Measurements from ENCODE around the gene DNAJC15.

The DNAJC15 gene

GRCh38 chr13:43089912-43090498 is 66.6 kb downstream of the DNAJC15 start:
- DNase-seq, result no peak

- DNase-seq, result no peak
Measured at GRCh38 chr13:43094901-43095300, 71.5 kb downstream of the DNAJC15 start.

- DNase-seq, result no peak
Measured at GRCh38 chr13:43095771-43096719, 72.7 kb downstream of the DNAJC15 start.

- DNase-seq, result no peak
Measured at GRCh38 chr13:43100667-43101066, 77.3 kb downstream of the DNAJC15 start.

- DNase-seq, result no peak
Measured at GRCh38 chr13:43102304-43102703, 78.9 kb downstream of the DNAJC15 start.

GRCh38 chr13:43107780-43108179 is 84.4 kb downstream of the DNAJC15 start:
- no peak for DNase-seq

GRCh38 chr13:43110036-43110435 is 86.7 kb downstream of the DNAJC15 start:
- DNase-seq, result no peak

GRCh38 chr13:43110658-43111057 is 87.3 kb downstream of the DNAJC15 start:
- DNase-seq, result no peak

GRCh38 chr13:43111559-43112400 is 88.4 kb downstream of the DNAJC15 start:
- DNase-seq, result no peak

GRCh38 chr13:43113603-43114002 is 90.2 kb downstream of the DNAJC15 start:
- no peak for DNase-seq

GRCh38 chr13:43114504-43114903 is 91.1 kb downstream of the DNAJC15 start:
- DNase-seq, result no peak

GRCh38 chr13:43115141-43115540 is 91.8 kb downstream of the DNAJC15 start:
- no peak for DNase-seq

- DNase-seq, result no peak
Measured at GRCh38 chr13:43116242-43116641, 92.9 kb downstream of the DNAJC15 start.

- no peak for DNase-seq
Measured at GRCh38 chr13:43118521-43118920, 95.1 kb downstream of the DNAJC15 start.

GRCh38 chr13:43119206-43119605 is 95.8 kb downstream of the DNAJC15 start:
- no peak for DNase-seq

- DNase-seq, result no peak
Measured at GRCh38 chr13:43122791-43123190, 99.4 kb downstream of the DNAJC15 start.

- DNase-seq, result no peak
Measured at GRCh38 chr13:43123856-43124255, 100.5 kb downstream of the DNAJC15 start.

GRCh38 chr13:43124490-43124889 is 101.1 kb downstream of the DNAJC15 start:
- DNase-seq, result no peak

GRCh38 chr13:43126420-43126819 is 103.0 kb downstream of the DNAJC15 start:
- DNase-seq, result no peak

- no peak for DNase-seq
Measured at GRCh38 chr13:43127103-43127798, 103.9 kb downstream of the DNAJC15 start.

- no peak for DNase-seq
Measured at GRCh38 chr13:43127827-43128226, 104.4 kb downstream of the DNAJC15 start.

GRCh38 chr13:43128504-43128961 is 105.1 kb downstream of the DNAJC15 start:
- no peak for DNase-seq

- no peak for DNase-seq
Measured at GRCh38 chr13:43129066-43129465, 105.7 kb downstream of the DNAJC15 start.

Data from central memory CD4-positive, alpha-beta T cell (primary cell).